ENCODE measurements around the gene FBLN2. TPM values are rescaled to one million over a fixed set of nuclear protein-coding genes. Genes with fewer than 3 reads are reported as not detected.

The FBLN2 gene
- total and polyA plus RNA-seq, 2 of the 13 experiments (the other 11 are each of a cell fraction or from before 2014, with no cell fraction given), result not detected

DNA sequence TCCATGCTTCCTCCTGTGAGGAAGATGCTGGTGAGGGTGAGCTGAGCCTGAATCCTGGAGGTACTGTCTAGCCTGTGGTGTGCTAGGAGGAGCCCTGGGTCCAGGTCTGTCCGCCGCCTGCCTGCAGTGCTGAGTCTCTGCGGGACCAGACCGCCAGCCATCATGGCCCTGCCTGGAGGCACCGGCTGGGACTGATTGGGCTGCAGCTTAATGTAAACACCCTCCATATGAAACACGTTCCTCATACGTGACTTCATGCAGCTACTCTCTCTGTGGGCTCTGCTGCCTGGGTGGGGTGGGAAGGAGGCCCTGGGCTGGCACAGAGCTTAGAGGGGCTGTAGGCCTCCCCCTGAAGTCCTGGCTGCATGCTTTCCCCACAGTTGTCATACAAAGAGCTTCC lies 67.4 kb downstream of the FBLN2 start (continued):
- TF ChIP-seq CEBPB (IDR thresholded peaks at IDR 0.05; ENCODE audit: borderline replicate concordance, low read depth, low read length) (no peak), ZNF709 (CRISPR knock-in tag; IDR thresholded peaks at IDR 0.05) (no peak), PAWR (CRISPR knock-in tag; IDR thresholded peaks at IDR 0.05; ENCODE audit: borderline replicate concordance) (no peak), BRD4 (CRISPR knock-in tag; IDR thresholded peaks at IDR 0.05) (no peak), HMGA1 (CRISPR knock-in tag; conservative IDR thresholded peaks at IDR 0.05) (no peak), ZNF619 (CRISPR knock-in tag; IDR thresholded peaks at IDR 0.05) (no peak)
- TF ChIP-seq, protein P1, sequence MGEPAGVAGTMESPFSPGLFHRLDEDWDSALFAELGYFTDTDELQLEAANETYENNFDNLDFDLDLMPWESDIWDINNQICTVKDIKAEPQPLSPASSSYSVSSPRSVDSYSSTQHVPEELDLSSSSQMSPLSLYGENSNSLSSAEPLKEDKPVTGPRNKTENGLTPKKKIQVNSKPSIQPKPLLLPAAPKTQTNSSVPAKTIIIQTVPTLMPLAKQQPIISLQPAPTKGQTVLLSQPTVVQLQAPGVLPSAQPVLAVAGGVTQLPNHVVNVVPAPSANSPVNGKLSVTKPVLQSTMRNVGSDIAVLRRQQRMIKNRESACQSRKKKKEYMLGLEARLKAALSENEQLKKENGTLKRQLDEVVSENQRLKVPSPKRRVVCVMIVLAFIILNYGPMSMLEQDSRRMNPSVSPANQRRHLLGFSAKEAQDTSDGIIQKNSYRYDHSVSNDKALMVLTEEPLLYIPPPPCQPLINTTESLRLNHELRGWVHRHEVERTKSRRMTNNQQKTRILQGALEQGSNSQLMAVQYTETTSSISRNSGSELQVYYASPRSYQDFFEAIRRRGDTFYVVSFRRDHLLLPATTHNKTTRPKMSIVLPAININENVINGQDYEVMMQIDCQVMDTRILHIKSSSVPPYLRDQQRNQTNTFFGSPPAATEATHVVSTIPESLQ (CRISPR knock-in tag; conservative IDR thresholded peaks at IDR 0.05), result no peak

DNA sequence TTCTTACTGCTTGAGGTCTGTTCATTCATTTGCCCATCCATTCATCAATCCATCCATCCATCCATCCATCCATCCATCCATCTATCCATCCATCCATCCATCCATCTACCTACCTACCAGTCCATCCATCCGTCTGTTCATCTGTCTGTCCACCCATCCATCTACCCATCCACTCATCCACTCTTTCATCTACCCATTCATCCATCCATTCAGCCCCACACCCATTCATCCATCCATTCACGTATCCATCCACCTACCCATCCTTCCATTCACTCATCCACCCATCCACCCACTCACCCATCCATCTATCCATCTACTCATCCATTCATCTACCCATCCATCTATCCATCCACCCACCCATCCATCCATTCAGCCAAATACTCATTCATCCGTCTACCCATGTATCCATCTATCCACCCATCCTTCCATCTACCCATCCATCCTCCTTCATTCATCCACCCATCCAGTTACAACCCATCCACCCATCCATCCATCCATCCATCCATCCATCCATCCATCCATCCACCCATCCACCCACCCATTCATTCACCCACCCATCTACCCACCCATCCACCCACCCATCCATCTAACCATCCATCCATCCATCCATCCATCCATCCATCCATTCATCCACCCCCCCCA lies 68.3 kb downstream of the FBLN2 start:
- Histone ChIP-seq H3K4me1 (ENCODE audit: insufficient read depth, low read length) (no peaks in the 10 kb centered on the region), H3K9me3 (ENCODE audit: low read length) (no peaks in the 10 kb centered on the region), H3K4me2 (ENCODE audit: low read depth, low read length) (no peak overlapping the region), H2AFZ (ENCODE audit: low read length) (no peak overlapping the region), H3K27me3 (ENCODE audit: control insufficient read depth in 1 of 2, insufficient read depth in 2 of 2, low read length in 2 of 2) (peaks cover 3 to 34% of the 10 kb centered on the region in 2 experiments; a peak in 3 of 5 replicates), H4K20me1 (ENCODE audit: insufficient read depth, low read length) (no peaks in the 10 kb centered on the region), H3K4me3 (replicated peaks in 1 of 3; ENCODE audit: insufficient read depth in 1 of 3, low read depth in 2 of 3, low read length in 3 of 3) (no peak overlapping the region), H3K36me3 (replicated peaks in 1 of 2; ENCODE audit: control insufficient read depth in 1 of 2, insufficient read depth in 2 of 2, low read length in 2 of 2) (no peaks in the 10 kb centered on the region), H3K27ac (ENCODE audit: extremely low read length, insufficient read depth, low read length) (no peak overlapping the region), H3K79me2 (ENCODE audit: insufficient read depth, low read length) (no peaks in the 10 kb centered on the region), H3K9ac (ENCODE audit: insufficient read depth, low read depth, low read length) (no peak overlapping the region)
- no peak for FAIRE-seq
- in situ Hi-C loops (cut with HindIII; ENCODE audit: extremely low pct_ligation_motif_present, low pct_unique_long_range_greater_than_20kb) (no loop called here), intact Hi-C loops (cut with micrococcal nuclease; ENCODE audit: unreplicated experiment) (no loop called here)
- CTCF ChIA-PET (ENCODE audit: low intra/inter-chr PET ratio, low total read pairs), result no interaction called here
- no peak for DNase-seq (ENCODE audit: low spot score)
- BruUV-seq (replicated peaks), result no TSS peak
- TF ChIP-seq RBFOX2 (IDR thresholded peaks at IDR 0.05; ENCODE audit: low read depth, low read length), result no peak
- TF ChIP-seq SMARCC2 (IDR thresholded peaks at IDR 0.05), result no peak
- TF ChIP-seq ZNF235 (CRISPR knock-in tag; IDR thresholded peaks at IDR 0.05; ENCODE audit: borderline replicate concordance), result no peak
- TF ChIP-seq KDM6A (CRISPR knock-in tag; IDR thresholded peaks at IDR 0.05; ENCODE audit: low read depth), result no peak
- TF ChIP-seq ZSCAN9 (CRISPR knock-in tag; IDR thresholded peaks at IDR 0.05; ENCODE audit: borderline replicate concordance), result no peak
- TF ChIP-seq ZNF543 (CRISPR knock-in tag; IDR thresholded peaks at IDR 0.05), result no peak
- TF ChIP-seq, protein P2, sequence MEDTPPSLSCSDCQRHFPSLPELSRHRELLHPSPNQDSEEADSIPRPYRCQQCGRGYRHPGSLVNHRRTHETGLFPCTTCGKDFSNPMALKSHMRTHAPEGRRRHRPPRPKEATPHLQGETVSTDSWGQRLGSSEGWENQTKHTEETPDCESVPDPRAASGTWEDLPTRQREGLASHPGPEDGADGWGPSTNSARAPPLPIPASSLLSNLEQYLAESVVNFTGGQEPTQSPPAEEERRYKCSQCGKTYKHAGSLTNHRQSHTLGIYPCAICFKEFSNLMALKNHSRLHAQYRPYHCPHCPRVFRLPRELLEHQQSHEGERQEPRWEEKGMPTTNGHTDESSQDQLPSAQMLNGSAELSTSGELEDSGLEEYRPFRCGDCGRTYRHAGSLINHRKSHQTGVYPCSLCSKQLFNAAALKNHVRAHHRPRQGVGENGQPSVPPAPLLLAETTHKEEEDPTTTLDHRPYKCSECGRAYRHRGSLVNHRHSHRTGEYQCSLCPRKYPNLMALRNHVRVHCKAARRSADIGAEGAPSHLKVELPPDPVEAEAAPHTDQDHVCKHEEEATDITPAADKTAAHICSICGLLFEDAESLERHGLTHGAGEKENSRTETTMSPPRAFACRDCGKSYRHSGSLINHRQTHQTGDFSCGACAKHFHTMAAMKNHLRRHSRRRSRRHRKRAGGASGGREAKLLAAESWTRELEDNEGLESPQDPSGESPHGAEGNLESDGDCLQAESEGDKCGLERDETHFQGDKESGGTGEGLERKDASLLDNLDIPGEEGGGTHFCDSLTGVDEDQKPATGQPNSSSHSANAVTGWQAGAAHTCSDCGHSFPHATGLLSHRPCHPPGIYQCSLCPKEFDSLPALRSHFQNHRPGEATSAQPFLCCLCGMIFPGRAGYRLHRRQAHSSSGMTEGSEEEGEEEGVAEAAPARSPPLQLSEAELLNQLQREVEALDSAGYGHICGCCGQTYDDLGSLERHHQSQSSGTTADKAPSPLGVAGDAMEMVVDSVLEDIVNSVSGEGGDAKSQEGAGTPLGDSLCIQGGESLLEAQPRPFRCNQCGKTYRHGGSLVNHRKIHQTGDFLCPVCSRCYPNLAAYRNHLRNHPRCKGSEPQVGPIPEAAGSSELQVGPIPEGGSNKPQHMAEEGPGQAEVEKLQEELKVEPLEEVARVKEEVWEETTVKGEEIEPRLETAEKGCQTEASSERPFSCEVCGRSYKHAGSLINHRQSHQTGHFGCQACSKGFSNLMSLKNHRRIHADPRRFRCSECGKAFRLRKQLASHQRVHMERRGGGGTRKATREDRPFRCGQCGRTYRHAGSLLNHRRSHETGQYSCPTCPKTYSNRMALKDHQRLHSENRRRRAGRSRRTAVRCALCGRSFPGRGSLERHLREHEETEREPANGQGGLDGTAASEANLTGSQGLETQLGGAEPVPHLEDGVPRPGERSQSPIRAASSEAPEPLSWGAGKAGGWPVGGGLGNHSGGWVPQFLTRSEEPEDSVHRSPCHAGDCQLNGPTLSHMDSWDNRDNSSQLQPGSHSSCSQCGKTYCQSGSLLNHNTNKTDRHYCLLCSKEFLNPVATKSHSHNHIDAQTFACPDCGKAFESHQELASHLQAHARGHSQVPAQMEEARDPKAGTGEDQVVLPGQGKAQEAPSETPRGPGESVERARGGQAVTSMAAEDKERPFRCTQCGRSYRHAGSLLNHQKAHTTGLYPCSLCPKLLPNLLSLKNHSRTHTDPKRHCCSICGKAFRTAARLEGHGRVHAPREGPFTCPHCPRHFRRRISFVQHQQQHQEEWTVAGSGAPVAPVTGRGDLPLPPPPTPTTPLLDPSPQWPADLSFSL (CRISPR knock-in tag; IDR thresholded peaks at IDR 0.05), result no peak
- TF ChIP-seq TAF1 (CRISPR knock-in tag; IDR thresholded peaks at IDR 0.05), result no peak
- no peak for TF ChIP-seq RARA (CRISPR knock-in tag; IDR thresholded peaks at IDR 0.05)
- TF ChIP-seq ZNF354B (CRISPR knock-in tag; IDR thresholded peaks at IDR 0.05), result no peak
- no peak for TF ChIP-seq PCBP1 (IDR thresholded peaks at IDR 0.05; ENCODE audit: borderline replicate concordance, low read depth, low read length)
- ATAC-seq, result no peak
- POLR2A ChIA-PET, result no interaction called here
- 1% methylated on average over 3 of the region's 3 CpGs for WGBS (ENCODE audit: low lambda C conversion rate)

Measured in HepG2 (cell line).